K562 (cell line): Measurements from ENCODE around the gene STX19. TPM values are rescaled to one million over a fixed set of nuclear protein-coding genes. Genes with fewer than 3 reads are reported as not detected.
A peak's percentile ranks its signal among the peaks of the same experiment; 100 is the strongest.

Experiments
- ATF3 ChIP-seq, 2 experiments: fragments of 450-650 bp in 1 of 2; sonication (generic) in 1 of 2; formaldehyde crosslinking in 1 of 2; IDR thresholded peaks in 1 of 2; conservative IDR thresholded peaks in 1 of 2; 2 replicates each; pipeline versions ENCODE4 v1.6.1 to v1.8.1; 2016 to 2023; ENCODE audit warnings: mild to moderate bottlenecking in 2 of 2, moderate library complexity in 2 of 2, inconsistent platforms in 1 of 2, missing genetic modification reagents in 1 of 2
- E2F8 ChIP-seq: fragments of 450-650 bp; IDR thresholded peaks from 2 replicates; pipeline ENCODE4 v1.7.1; 2018; ENCODE audit warnings: mild to moderate bottlenecking, low read depth; ENCODE audit not compliant: partially characterized antibody
- ELF1 ChIP-seq: fragments of 200-800 bp; sonication (Bioruptor generic); IDR thresholded peaks from 2 replicates; pipeline ENCODE4 v1.6.1; 2016; ENCODE audit warnings: missing genetic modification characterization, missing compliant biosample characterization
- GTF2F1 ChIP-seq: IDR thresholded peaks from 2 replicates; pipeline ENCODE4 v1.6.1; 2011; ENCODE audit warnings: low read depth, low read length, improper control_type of control experiment
- ZBTB40 ChIP-seq, 2 experiments: fragments of 450-650 bp in 1 of 2; sonication (generic) in 1 of 2; formaldehyde crosslinking in 1 of 2; IDR thresholded peaks; 2 replicates each; pipeline versions ENCODE4 v1.7.1 to v1.9.0; 2016 to 2022; ENCODE audit warnings: inconsistent platforms in 1 of 2, mild to moderate bottlenecking in 1 of 2, missing genetic modification reagents in 1 of 2
- polyA plus RNA-seq, 8 experiments: library from polyadenylated mRNA; depleted of rRNA in 4 of 8; stranded (reverse) in 5 of 8; unstranded in 3 of 8; fragments of >200 nt; fragmentation: Nextera tagmentation in 2 of 8; fragmentation: Illumina TruSeq in 1 of 8; extraction: Ambion mirVana in 2 of 8; extraction: Trizol in 1 of 8; gene quantifications; 2 replicates each; pipeline versions ENCODE4 v1.2.1 to v1.2.3, GENCODE V29; 2011 to 2014; ENCODE audit warnings: inconsistent platforms in 1 of 8, missing spikeins in 1 of 8
- total RNA-seq, 7 experiments: library from RNA; depleted of rRNA in 6 of 7; stranded (reverse); fragments of >200 nt in 6 of 7; fragmentation: Illumina TruSeq in 2 of 7; extraction: Trizol in 2 of 7; gene quantifications; 2 replicates each; pipeline versions ENCODE4 v1.2.1 to v1.2.3, GENCODE V29; 2011 to 2021; ENCODE audit warnings: low replicate concordance in 1 of 7
- TF ChIP-seq, protein P1 (sequence below): IDR thresholded peaks from 2 replicates; pipeline ENCODE4 v1.6.1; 2012; ENCODE audit warnings: low read depth, low read length, improper control_type of control experiment, borderline replicate concordance
- TF ChIP-seq, protein P2 (sequence below): fragments of 450-650 bp; formaldehyde crosslinking; IDR thresholded peaks from 2 replicates; pipeline ENCODE4 v1.4.0; 2020; ENCODE audit warnings: mild to moderate bottlenecking, mixed read lengths

STX19 gene
- total and polyA plus RNA-seq, 9 of the 15 experiments (the other 6 are each of a cell fraction or from before 2014, with no cell fraction given): 0.04 TPM; not detected in 8

DNA sequence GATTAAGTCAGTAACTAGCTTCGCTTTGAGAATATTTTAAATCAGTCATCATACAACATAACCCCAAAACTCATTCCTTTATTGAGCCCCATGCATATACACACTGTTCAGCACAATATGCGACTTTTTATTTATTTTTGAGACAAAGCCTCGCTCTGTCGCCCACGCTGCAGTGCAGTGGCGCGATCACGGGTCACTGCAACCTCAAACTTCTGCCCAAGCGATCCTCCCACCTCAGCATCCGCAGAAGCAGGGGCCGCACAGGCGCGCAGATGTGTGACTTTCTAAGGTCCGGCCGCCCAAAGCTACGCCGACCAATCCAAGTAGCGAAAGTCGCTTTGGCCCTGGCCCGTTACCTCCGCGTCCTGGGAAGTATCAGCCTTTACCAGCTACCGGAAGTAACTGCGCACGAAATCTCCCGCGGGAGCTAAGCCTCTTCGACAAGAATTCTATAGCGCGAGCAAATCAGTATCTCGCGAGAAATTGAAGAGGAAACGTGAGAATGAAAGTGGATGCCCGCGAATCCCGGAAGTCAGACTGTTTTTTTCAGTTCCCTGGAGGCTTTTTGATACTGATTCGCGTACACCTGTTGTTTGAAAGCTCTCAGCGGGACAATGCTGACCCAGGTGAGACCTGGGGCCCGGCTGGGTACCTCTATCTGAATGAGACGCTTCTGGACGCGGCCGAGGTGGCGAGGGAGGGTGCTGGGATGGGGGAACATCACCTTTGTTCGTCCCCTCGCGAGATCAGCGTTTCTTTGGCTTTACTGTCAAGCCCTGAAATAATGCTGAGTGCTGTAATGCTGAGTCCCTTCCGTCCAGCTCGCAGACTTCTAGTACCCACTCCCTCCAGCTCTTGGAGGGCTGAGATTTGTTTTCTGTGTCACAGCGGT is 34.4 kb upstream of the STX19 start, which contains the start of the genes DHFR2 and NSUN3 (continued):
- no peak; the same call in 1 of the 2 replicates for TF ChIP-seq ZBTB40 (IDR thresholded peaks at IDR 0.05)
- TF ChIP-seq ZBTB40 (CRISPR knock-in tag; IDR thresholded peaks at IDR 0.05): no peak
- TF ChIP-seq, protein P1, sequence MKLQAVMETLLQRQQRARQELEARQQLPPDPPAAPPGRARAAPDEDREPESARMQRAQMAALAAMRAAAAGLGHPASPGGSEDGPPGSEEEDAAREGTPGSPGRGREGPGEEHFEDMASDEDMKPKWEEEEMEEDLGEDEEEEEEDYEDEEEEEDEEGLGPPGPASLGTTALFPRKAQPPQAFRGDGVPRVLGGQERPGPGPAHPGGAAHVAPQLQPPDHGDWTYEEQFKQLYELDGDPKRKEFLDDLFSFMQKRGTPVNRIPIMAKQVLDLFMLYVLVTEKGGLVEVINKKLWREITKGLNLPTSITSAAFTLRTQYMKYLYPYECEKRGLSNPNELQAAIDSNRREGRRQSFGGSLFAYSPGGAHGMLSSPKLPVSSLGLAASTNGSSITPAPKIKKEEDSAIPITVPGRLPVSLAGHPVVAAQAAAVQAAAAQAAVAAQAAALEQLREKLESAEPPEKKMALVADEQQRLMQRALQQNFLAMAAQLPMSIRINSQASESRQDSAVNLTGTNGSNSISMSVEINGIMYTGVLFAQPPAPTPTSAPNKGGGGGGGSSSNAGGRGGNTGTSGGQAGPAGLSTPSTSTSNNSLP: 0 out of 2 replicates have a peak, but pooled peaks have one; percentile 10
- TF ChIP-seq E2F8: peak; percentile 86
- TF ChIP-seq ELF1 (tag): peak; percentile 97
- no peak for TF ChIP-seq GTF2F1
- TF ChIP-seq ATF3 (IDR thresholded peaks at IDR 0.05): no peak
- no peak for TF ChIP-seq ATF3 (CRISPR knock-in tag; conservative IDR thresholded peaks at IDR 0.05)
- TF ChIP-seq, protein P2, sequence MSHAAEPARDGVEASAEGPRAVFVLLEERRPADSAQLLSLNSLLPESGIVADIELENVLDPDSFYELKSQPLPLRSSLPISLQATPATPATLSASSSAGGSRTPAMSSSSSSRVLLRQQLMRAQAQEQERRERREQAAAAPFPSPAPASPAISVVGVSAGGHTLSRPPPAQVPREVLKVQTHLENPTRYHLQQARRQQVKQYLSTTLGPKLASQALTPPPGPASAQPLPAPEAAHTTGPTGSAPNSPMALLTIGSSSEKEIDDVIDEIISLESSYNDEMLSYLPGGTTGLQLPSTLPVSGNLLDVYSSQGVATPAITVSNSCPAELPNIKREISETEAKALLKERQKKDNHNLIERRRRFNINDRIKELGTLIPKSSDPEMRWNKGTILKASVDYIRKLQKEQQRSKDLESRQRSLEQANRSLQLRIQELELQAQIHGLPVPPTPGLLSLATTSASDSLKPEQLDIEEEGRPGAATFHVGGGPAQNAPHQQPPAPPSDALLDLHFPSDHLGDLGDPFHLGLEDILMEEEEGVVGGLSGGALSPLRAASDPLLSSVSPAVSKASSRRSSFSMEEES (CRISPR knock-in tag): no peak
